GM18505 (cell line): Measurements from ENCODE around the gene PIEZO1.

Experiments used
- ATAC-seq: cut with Tn5 transposase; IDR thresholded peaks from one replicate; pipeline ENCODE4 v1.9.1; 2021; ENCODE audit not compliant: unreplicated experiment
- POLR2A ChIP-seq: IDR thresholded peaks from 4 replicates; pipeline ENCODE4 v1.6.1; 2011; ENCODE audit warnings: borderline replicate concordance; ENCODE audit not compliant: insufficient read depth, insufficient read length; ENCODE audit errors: extremely low read depth

Gene PIEZO1

DNA sequence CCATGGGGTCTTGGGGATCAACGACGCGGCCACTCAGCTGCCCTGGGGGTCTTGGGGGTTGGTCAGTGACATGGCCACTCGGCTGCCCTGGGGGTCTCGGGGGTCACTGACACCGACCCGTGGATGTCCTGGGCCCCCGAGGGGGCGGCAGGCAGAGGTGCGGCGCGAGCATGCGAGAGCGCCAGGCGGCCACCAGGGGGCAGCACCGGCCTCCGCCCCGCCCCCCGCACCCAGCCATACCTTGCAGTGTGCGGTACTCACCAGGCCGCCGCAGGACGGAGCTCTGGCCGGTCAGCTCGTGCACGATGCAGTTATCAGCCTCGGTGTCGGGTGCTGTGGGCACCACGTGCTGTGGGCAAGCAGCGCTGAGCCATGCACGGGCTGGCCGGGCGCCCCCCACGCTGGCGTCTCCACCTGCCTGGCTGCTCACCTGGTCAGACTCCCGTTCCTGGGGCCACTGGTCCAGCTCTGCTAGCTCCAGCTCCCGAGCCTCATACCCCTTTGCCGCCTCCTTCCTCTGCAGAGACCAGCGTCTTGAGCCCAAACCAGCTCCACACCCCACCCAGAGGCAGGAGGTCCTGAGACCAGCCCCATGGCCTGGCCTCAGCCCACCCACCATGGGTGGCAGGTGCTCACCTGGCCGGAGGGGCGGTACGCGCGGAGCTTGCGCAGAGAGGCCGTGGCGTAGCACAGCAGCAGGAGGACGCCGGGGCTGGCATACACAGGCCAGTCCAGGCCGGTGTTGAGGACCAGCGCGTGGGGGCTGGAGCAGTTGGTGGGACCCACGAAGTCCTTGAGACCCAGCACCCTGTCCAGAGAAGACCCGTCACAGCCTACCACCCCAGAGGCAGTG, 47.5 kb downstream of the PIEZO1 start:
- TF ChIP-seq POLR2A: no peak
- peak; percentile 46 for ATAC-seq

DNA sequence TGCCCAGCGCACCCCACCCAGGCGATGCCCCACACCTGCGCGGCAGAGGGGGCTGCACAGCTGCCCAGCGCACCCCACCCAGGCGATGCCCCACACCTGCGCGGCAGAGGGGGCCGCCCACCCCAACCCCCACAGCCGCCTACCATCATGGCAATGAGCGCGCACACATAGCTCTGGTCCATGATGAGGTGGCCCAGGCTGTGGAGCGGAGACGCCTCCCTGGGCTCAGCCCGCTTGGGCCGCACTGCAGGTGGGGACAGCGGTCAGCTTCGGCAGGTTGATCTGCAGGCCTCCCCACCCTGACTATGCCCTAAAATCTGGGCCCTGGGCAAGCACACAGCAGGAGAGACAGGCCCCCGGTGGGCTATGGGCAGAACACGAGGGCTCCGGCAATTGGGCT, 48.5 kb downstream of the PIEZO1 start:
- ATAC-seq: no peak
- TF ChIP-seq POLR2A: no peak

DNA sequence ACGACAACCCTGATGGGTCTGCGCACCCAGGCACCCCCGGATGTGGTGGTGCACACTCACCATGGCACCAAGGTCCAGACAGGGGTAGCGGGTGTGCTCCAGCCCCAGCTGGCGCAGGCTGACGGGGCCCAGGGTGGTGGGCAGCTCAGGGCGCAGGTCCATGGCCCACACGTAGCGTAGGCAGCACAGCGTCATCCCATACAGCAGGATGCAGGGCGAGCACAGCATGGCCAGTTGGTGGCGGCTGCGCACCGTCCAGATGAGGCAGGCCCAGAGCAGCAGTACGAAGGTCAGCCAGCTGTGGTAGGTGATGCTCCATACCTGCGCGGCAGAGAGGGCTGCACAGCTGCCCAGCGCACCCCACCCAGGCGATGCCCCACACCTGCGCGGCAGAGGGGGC, 48.9 kb downstream of the PIEZO1 start:
- no peak for TF ChIP-seq POLR2A
- ATAC-seq: no peak

DNA sequence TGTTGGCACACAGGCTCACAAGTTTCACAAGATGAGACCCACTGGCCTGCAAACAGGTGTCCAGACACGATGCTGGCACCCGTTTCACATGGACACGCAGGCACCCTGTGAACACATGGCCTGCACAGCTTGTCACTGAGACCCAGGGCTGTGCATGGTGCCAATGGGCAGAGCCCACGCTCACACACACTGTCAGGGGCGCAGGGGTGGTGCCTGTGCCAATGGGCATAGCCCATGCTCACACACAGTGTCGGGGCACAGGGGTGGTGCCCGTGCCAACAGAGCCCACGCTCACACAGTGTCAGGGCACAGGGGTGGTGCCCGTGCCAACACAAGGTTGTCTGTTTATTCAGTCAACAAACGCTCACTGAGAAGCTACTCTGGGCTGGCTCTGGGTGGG, 49.4 kb downstream of the PIEZO1 start:
- no peak for TF ChIP-seq POLR2A
- ATAC-seq: no peak

DNA sequence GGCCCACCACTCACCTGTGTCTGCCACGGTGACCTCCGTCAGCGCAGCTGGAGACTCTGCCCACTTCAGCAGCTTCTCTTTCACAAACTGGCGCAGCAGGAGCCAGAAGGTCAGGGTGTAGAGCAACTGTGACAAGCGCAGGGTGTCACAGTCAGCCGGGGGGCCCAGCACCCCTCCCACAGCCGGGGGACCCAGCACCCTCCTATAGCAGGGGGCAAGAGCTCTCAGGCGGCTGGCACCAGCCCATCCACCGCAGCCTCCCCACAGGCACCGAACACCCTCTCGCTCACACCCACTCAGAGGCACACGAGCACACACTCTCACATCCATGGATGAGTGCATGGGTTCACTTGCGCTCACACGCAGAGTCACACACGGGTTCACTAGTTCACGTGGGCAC, 49.9 kb downstream of the PIEZO1 start:
- no peak for TF ChIP-seq POLR2A
- ATAC-seq: no peak

DNA sequence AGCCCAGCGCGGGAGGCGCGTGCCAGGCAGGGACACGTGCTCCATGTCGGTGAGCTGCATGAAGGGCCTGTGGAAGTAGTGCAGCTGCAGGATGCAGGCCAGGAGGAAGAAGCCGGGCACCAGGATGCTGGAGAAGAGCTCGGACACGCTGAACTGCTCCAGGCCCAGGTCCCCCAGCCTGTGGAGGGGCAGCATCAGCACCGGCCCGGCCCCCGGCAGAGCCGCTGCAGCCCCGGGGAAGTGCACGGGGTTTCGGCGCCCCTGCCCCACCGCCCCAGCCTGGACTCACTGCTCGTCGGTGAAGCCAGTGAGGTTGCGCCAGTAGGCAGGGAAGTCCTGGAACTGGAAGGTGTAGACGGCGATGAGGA, 50.7 kb downstream of the PIEZO1 start:
- TF ChIP-seq POLR2A: no peak
- no peak for ATAC-seq

DNA sequence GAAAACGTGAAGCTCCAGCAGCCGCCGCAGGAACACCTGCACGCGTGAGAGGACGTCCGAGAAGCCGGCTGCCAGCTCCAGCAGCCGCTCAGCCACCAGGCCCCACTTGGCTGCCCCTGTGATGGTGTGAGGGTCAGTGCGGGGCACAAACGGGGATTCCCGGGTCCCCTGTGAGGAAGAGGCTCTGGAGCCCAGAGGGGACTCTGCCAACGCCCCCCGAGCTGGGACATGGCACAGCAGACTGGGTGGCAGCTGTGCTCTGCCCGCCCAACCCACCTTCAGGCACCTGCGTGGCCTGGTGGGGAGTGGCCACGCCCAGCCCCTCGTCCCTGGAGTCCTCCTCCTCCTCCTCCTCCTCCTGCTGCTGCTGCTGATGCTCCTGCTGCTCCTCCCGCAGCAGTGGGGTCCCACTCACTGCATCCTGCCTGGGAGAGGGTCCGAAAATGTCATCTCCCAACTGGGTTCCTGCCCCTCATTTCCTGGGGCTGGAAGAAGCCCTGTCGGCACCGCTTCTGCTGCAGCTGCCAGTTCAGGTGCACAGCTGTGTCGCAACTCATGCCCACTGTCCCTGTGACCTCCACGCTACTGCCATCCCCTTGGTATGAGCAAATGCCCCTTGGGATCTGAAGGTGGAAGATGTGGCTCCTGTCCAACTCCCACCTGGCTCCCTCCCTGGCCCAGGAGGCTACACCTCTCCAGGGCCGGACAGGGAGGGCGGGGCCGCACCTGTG, 51.2 kb downstream of the PIEZO1 start:
- ATAC-seq: no peak
- TF ChIP-seq POLR2A: no peak

DNA sequence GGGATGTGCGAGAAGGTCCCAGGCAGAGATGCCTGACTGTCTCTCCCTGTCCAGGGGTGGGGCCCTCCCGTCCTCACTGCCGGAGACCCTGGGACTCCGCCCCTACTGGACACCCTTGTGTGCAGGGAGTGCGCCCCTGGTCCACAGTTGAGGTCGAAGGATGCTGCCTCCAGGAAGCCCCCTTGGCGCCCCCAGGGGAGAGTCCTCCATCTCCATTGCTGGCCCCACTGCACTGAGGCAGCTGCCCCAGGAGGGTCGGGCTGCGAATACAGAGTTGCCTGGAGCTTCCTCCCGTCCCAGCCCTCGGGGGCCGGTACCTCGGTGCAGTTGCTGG, 52.1 kb downstream of the PIEZO1 start:
- no peak for ATAC-seq
- no peak for TF ChIP-seq POLR2A

DNA sequence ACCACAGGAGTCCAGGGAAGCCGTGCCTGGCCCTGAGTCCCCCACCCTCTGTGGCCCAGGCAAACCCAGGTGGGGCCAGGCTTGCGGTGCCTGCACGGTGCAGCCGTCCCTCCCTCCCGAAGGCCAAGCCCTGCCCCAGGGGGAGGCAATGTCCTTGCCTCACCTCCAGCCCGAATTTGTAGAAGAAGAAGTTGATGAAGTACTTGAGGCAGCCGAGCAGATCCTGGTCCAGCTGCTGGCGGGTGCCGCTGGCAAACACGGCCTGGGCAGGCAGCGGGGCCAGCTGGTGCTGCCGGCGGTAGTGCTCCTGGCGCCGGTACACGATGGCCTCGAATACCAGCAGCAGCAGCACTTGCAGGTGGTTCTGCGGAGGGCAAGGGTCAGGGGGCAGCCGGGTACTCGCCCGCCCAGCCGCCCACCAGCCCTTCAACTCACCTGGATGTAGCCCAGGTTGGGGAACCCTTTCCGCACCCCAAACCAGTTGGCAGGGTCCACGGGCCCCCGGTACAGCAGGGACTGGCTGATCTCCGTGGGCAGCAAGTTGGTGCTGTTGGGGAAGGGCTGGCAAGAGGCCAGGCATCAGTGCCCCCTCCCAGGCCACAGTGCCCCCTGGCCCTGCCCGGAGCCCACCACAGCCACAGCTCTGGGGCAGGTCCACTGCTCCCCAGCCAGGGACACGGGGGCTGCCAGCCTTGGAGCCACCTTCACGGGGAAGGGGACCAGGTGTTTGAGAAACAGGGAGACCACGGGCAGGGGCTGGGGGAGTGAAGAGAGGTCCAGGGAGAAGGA, 52.7 kb downstream of the PIEZO1 start:
- ATAC-seq: no peak
- no peak for TF ChIP-seq POLR2A

DNA sequence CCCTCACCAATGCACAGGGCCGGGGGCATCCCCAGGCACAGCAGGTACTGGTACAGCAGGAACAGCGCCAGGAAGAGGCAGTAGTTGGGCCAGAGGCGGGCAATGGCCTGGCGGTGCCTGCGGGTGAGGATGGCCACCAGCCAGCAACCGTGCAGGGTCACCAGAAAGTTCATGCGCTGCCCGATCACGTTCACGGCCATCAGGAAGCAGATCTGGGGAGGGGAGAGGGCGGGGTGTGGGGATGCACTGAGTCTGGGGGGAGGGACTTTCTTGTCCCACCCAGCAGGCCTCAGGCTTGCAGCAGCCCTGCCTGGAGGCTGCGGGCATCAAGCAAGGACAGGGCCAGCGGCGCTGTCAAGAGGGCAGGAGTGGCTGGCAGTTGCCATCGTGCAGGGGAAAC, 53.3 kb downstream of the PIEZO1 start:
- no peak for TF ChIP-seq POLR2A

DNA sequence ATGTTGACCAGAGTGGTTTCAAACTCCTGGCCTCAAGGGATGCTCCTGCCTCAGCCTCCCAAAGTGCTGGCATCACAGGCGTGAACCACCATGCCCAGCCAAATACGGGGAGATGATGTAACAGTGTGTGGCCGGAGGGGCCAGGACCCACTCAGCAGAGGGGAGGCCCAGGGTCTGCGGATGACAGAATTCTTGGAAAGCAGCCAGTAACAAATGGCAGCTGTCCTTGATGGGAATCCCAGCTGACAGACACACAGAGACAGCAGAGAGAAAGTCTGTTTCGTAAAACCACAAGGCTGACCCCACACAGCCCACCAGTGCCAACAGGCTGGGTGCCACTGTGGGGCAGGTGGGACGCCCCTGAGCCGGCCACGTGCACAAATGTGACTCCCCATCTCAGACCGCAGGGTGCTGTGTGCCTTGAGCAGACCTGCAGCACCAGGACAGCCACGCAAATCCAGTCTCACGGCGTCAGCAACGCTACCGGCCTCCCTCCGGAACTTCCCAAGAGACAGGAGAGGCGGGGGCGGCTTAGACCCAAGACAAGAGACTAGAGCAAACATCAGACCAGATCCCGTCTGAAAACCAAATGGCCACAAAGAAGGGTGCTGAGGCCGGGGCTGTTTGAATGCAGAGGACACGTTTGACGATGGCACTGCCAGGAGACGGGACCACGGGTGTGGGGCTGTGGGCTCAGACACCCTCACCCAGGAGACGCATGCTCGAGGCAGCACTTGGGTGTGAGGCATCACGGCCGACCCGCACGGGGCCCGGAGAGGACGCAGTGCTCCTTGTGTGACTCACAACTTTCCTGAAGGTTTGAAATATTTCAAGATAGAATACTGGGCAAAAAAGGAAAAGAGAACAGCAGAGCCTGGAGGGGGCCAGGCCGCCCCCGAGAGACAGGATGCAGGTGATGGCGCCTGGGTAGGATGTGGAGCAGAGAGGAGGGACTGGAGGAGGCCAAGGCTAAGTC, 54.1 kb downstream of the PIEZO1 start:
- ATAC-seq: no peak
- TF ChIP-seq POLR2A: no peak

More for the DNA sequence above, 53.3 kb downstream of the PIEZO1 start:
- no peak for ATAC-seq

DNA sequence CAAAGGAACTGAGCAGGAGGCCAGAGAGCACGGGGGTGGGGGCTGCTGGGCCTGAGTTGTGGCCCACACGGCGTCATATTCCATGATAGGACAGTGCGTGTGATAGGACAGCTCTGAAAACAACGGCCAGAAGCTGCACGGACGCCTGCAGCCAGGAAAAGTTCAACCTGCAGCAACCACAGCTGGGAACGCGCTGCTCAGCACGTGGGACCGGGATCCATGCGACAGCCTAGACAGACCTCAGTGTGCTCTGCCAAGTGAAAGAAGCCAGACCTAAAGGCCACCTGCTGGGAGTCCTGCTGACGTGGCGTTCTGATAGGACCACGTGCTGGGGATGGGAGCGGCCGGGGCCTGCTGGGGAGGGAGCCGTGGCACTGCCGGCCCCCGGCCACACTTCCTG, 57.1 kb downstream of the PIEZO1 start:
- TF ChIP-seq POLR2A: no peak

More for the DNA sequence above, 57.1 kb downstream of the PIEZO1 start:
- ATAC-seq: no peak
